CD8-positive, alpha-beta memory T cell (primary cell): ENCODE results near the gene FAM149A. TPM values are rescaled to one million over a fixed set of nuclear protein-coding genes. Genes with fewer than 3 reads are reported as not detected.

Experiments used
- CTCF ChIA-PET: fragments of 350-600 bp; sonication (Branson Sonifier 250); formaldehyde crosslinking; loops from one replicate; lab custom pipeline; 2021; ENCODE audit warnings: antibody characterized with exemption; lab: Charles Lee
- POLR2A ChIA-PET: fragments of 350-600 bp; sonication (Branson Sonifier 250); formaldehyde crosslinking; loops from one replicate; lab custom pipeline; 2021; ENCODE audit warnings: antibody characterized with exemption; lab: Charles Lee
- DNase-seq, 5 donors: peaks; one replicate each; pipeline versions ENCODE4 v3.0.0 to v3.0.0-alpha.2; 2020 to 2022; ENCODE audit warnings: mixed read lengths in 1 of 5
- H3K27ac ChIP-seq: one replicate; pipeline ENCODE4 v1.7.0; 2013; ENCODE audit warnings: low read depth, mild to moderate bottlenecking, low read length, moderate library complexity
- H3K27me3 ChIP-seq: 2 replicates; pipeline ENCODE4 v1.7.0; 2013; ENCODE audit warnings: low read length, mild to moderate bottlenecking; ENCODE audit not compliant: insufficient read depth, poor library complexity, severe bottlenecking
- H3K36me3 ChIP-seq: 2 replicates; pipeline ENCODE4 v1.7.0; 2013; ENCODE audit warnings: mild to moderate bottlenecking, low read length, moderate library complexity; ENCODE audit not compliant: insufficient read depth
- H3K4me1 ChIP-seq: 2 replicates; pipeline ENCODE4 v1.7.0; 2013; ENCODE audit warnings: mild to moderate bottlenecking, low read length, moderate library complexity; ENCODE audit not compliant: insufficient read depth
- H3K4me3 ChIP-seq: 2 replicates; pipeline ENCODE4 v1.7.0; 2013; ENCODE audit warnings: mild to moderate bottlenecking, low read length
- H3K9me3 ChIP-seq: 2 replicates; pipeline ENCODE4 v1.7.0; 2013; ENCODE audit warnings: mild to moderate bottlenecking, low read length
- H3K27ac Mint-ChIP-seq, 8 donors: one replicate each; pipeline ENCODE4 v1.8.0; 2020 to 2021; ENCODE audit warnings: mixed read lengths in 8 of 8, mild to moderate bottlenecking in 6 of 8, inconsistent platforms in 3 of 8, moderate library complexity in 3 of 8
- H3K27me3 Mint-ChIP-seq, 2 donors: one replicate each; pipeline ENCODE4 v1.8.0; 2020 to 2021; ENCODE audit warnings: mixed read lengths in 2 of 2, mild to moderate bottlenecking in 1 of 2, moderate library complexity in 1 of 2
- H3K36me3 Mint-ChIP-seq, 3 donors: one replicate each; pipeline ENCODE4 v1.8.0; 2020 to 2021; ENCODE audit warnings: mixed read lengths in 3 of 3, inconsistent platforms in 1 of 3, mild to moderate bottlenecking in 1 of 3
- H3K4me1 Mint-ChIP-seq, 3 donors: one replicate each; pipeline ENCODE4 v1.8.0; 2020 to 2021; ENCODE audit warnings: mixed read lengths in 3 of 3, inconsistent platforms in 1 of 3, mild to moderate bottlenecking in 1 of 3
- H3K4me3 Mint-ChIP-seq, 7 donors: one replicate each; pipeline ENCODE4 v1.8.0; 2020 to 2021; ENCODE audit warnings: mixed read lengths in 7 of 7, mild to moderate bottlenecking in 6 of 7, moderate library complexity in 4 of 7, inconsistent platforms in 2 of 7
- H3K9me3 Mint-ChIP-seq, 5 donors: one replicate each; pipeline ENCODE4 v1.8.0; 2020 to 2022; ENCODE audit warnings: mixed read lengths in 5 of 5, mild to moderate bottlenecking in 3 of 5, moderate library complexity in 2 of 5, inconsistent platforms in 1 of 5
- polyA plus RNA-seq: library from polyadenylated mRNA; unstranded; fragments of 300-500 nt; fragmentation: Illumina TruSeq; gene quantifications from one replicate; pipeline ENCODE4 v1.2.3, GENCODE V29; 2021
- total RNA-seq, 2 experiments: library from RNA; stranded (reverse); gene quantifications; one replicate each; pipeline ENCODE4 v1.2.3, GENCODE V29; 2021

The FAM149A gene
- under 1 TPM; 0.46 to 0.80 TPM for total RNA-seq
- 0.31 TPM for polyA plus RNA-seq

DNA sequence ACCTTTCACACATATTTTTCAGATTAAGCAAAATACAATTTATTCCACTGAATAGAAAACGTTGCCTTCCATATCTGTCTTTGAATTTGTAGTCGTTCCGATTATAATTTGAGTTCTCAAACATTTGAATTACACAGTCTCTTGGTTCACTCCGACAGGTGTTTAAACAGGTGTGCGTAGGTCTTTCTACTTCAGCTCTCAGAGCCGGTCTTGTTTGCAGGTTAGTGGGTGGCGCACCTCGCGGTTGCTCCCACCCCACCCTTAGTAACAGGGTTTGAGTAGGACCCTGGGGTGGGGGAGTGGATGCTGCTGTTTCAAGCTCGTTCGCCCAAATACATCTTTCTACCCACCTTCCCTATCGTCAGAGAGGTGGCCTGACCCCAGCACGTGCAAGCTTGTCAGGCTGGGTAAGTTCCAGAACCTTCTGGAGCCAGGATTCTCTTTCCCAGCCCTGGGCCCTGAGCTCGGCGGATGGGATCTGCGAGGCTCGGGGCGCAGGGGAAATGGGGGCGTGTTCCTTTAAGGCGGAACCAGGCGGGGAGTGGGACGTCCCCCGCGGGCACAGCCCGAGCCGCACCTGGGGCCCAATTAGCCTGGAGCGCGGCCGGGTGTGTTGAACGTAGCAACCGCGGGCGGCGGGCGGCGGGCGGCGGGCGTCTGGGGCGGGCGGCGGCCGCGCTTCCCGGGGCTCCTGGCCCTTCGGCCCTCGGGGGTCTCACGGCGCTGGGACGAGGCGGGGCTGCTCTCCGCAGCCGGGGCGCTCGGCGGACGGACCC is at the start of gene FAM149A:
Gene FAM149A (plus strand): TSS at position 591 of the 776 bp plus-strand sequence.
- Mint-ChIP-seq H3K27ac (peak within 1 kb of the TSS in 4 of 8 donors; percentile 52 to 92 (median 61)), H3K4me1 (peaks cover 5 to 13% (median 8%) of the 10 kb centered on the region in 3 donors), H3K27me3 (peaks cover 51 to 62% of the 10 kb centered on the region in 2 donors), H3K4me3 (peak within 1 kb of the TSS; percentile 69 to 92 (median 84)), H3K36me3 (no peaks in the 10 kb centered on the region), H3K9me3 (no peaks in the 10 kb centered on the region)
- no peaks in the 10 kb centered on the region for H3K36me3 ChIP-seq
- peaks cover 7% of the 10 kb centered on the region for H3K27me3 ChIP-seq
- peaks cover 8% of the 10 kb centered on the region for H3K4me1 ChIP-seq
- H3K27ac ChIP-seq, result no peak within 1 kb of the TSS
- DNase-seq, result peak; percentile 11 to 67 (median 33)
- no peak within 1 kb of the TSS for H3K4me3 ChIP-seq
- H3K9me3 ChIP-seq, result no peaks in the 10 kb centered on the region
- POLR2A ChIA-PET, result interaction anchor here (1.5 kb wide), 1 partner anchor 87 kb away, joined by 4 read pairs; the partner anchor contains the start of gene CYP4V2
- CTCF ChIA-PET, result no interaction called here

DNA sequence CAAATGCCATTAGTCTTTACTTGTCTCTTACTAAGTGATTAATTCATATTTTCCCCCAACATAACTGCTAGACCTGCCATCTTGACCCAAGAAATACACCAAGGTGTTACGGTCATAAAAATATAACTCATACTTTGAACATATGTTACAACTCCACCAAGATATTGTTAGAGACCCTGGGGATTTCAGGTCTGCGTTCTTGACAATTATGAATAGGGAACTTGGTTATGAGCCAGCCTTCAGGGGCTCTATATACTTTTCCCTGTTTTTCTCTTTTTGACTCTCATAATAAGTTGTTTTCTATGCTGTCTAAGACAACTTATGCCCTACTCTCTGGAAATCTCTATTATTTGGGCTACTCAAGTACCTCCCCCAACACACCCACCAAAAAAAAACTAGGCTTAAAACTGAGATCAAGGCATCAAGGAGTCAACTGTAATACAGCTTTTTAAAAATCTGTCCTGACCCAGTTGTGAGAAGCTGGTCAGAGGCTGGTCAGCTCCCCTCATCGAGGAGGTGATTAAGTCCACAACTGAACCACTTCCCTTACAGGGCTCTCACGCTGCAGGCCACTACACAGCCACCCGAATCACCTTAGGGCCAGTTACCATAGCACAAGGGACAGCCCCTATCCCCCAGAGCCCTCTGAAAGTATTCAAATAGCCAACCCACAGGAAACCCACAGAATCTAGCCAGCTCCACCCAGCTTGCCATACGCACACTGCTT is 46.1 kb upstream of the FAM149A start:
- Mint-ChIP-seq H3K4me3 (peak overlapping the region in 1 of 7 donors; percentile 39), H3K4me1 (peaks cover 10 to 13% (median 10%) of the 10 kb centered on the region in 3 donors), H3K27ac (peak overlapping the region in 2 of 8 donors; percentile 1 to 48), H3K36me3 (peaks cover 0 to 3% (median 2%) of the 10 kb centered on the region in 3 donors), H3K27me3 (peaks cover 5 to 15% of the 10 kb centered on the region in 2 donors), H3K9me3 (peaks cover 0 to 7% (median 0%) of the 10 kb centered on the region in 5 donors)
- no peak overlapping the region for H3K4me3 ChIP-seq
- H3K27me3 ChIP-seq, result no peaks in the 10 kb centered on the region
- ChIA-PET POLR2A (no interaction called here), CTCF (no interaction called here)
- no peaks in the 10 kb centered on the region for H3K36me3 ChIP-seq
- H3K4me1 ChIP-seq, result peaks cover 4% of the 10 kb centered on the region
- H3K27ac ChIP-seq, result no peak overlapping the region
- DNase-seq, result no peak
- no peaks in the 10 kb centered on the region for H3K9me3 ChIP-seq

GRCh38 chr4:186058980-186059316 is 45.6 kb upstream of the FAM149A start:
- H3K27me3 ChIP-seq, result no peaks in the 10 kb centered on the region
- ChIA-PET CTCF (no interaction called here), POLR2A (no interaction called here)
- H3K27me3 Mint-ChIP-seq, result peaks cover 8 to 19% of the 10 kb centered on the region in 2 donors
- no peaks in the 10 kb centered on the region for H3K36me3 ChIP-seq
- peak overlapping the region in 1 of 7 donors; percentile 15 for H3K4me3 Mint-ChIP-seq
- no peaks in the 10 kb centered on the region for H3K9me3 ChIP-seq
- H3K27ac ChIP-seq, result no peak overlapping the region
- H3K4me1 Mint-ChIP-seq, result peaks cover 10 to 13% (median 10%) of the 10 kb centered on the region in 3 donors
- H3K36me3 Mint-ChIP-seq, result peaks cover 0 to 3% (median 2%) of the 10 kb centered on the region in 3 donors
- H3K4me3 ChIP-seq, result no peak overlapping the region
- no peak for DNase-seq
- peaks cover 4% of the 10 kb centered on the region for H3K4me1 ChIP-seq
- H3K27ac Mint-ChIP-seq, result peak overlapping the region in 2 of 8 donors; percentile 48 to 55
- peaks cover 0 to 7% (median 0%) of the 10 kb centered on the region in 5 donors for H3K9me3 Mint-ChIP-seq

DNA sequence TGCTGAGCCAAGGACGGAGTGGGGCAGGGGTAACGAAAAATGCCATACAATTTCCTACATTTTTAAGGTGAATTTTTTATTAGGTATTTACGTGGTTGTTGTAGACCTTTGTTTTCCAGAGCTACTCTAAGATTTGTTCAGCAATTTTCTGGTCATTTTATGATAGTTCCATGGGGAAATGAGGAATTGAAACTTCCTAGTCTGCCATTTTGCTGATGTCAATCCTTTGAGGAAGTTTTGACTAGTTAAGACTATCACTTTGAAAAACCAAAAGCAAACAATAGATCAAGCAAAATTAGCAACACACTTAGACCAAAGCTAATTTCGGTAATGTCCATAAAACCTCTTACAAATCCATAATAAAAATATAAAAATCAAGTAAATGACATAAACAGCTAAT is 42.6 kb upstream of the FAM149A start:
- Histone ChIP-seq H3K4me3 (no peak overlapping the region), H3K9me3 (no peaks in the 10 kb centered on the region), H3K27ac (no peak overlapping the region), H3K36me3 (no peaks in the 10 kb centered on the region), H3K27me3 (no peaks in the 10 kb centered on the region), H3K4me1 (peaks cover 4% of the 10 kb centered on the region)
- Mint-ChIP-seq H3K27ac (no peak overlapping the region), H3K36me3 (peaks cover 0 to 3% (median 2%) of the 10 kb centered on the region in 3 donors), H3K4me3 (no peak overlapping the region), H3K27me3 (peaks cover 8 to 34% of the 10 kb centered on the region in 2 donors), H3K9me3 (peaks cover 0 to 3% (median 0%) of the 10 kb centered on the region in 5 donors), H3K4me1 (peaks cover 10 to 13% (median 10%) of the 10 kb centered on the region in 3 donors)
- ChIA-PET POLR2A (interaction anchor here (0.8 kb wide), 1 partner anchor 43 kb away, joined by 3 read pairs; no protein-coding TSS in a partner anchor), CTCF (interaction anchor here (0.8 kb wide), 1 partner anchor 76 kb away, joined by 3 read pairs; no protein-coding TSS in a partner anchor)
- DNase-seq, result no peak

- Histone ChIP-seq H3K4me1 (peaks cover 16% of the 10 kb centered on the region), H3K27me3 (no peaks in the 10 kb centered on the region), H3K9me3 (no peaks in the 10 kb centered on the region), H3K36me3 (no peaks in the 10 kb centered on the region), H3K4me3 (peak overlapping the region; percentile 67), H3K27ac (no peak overlapping the region)
- ChIA-PET POLR2A (interaction anchor here (1.9 kb wide), 1 partner anchor 123 kb away, joined by 7 read pairs; the partner anchor contains the start of gene CYP4V2), CTCF (interaction anchor here (0.7 to 3.2 kb wide), 10 partner anchors 16 to 519 kb away, joined by 3 to 13 read pairs (median 4); partner anchors contain the start of gene CYP4V2)
- Mint-ChIP-seq H3K4me3 (peak overlapping the region; percentile 73 to 89 (median 82)), H3K9me3 (no peaks in the 10 kb centered on the region), H3K27ac (peak overlapping the region in 3 of 8 donors; percentile 78 to 86 (median 82)), H3K36me3 (no peaks in the 10 kb centered on the region), H3K27me3 (peaks cover 3 to 24% of the 10 kb centered on the region in 2 donors), H3K4me1 (peaks cover 25 to 36% (median 28%) of the 10 kb centered on the region in 3 donors)
- peak in 4 of 5 donors; percentile 3 to 57 (median 19) for DNase-seq
Measured at GRCh38 chr4:186067757-186068385, 36.6 kb upstream of the FAM149A start.

- ChIA-PET POLR2A (interaction anchor here (1.9 kb wide), 1 partner anchor 122 kb away, joined by 7 read pairs; the partner anchor contains the start of gene CYP4V2), CTCF (interaction anchor here (0.7 to 3.2 kb wide), 11 partner anchors 12 to 519 kb away, joined by 3 to 13 read pairs (median 4); partner anchors contain the start of gene CYP4V2)
- Histone ChIP-seq H3K4me3 (peak within 1 kb of the TSS; percentile 67), H3K4me1 (peaks cover 16% of the 10 kb centered on the region), H3K27me3 (no peaks in the 10 kb centered on the region), H3K27ac (peak within 1 kb of the TSS; percentile 11), H3K9me3 (no peaks in the 10 kb centered on the region), H3K36me3 (no peaks in the 10 kb centered on the region)
- H3K27me3 Mint-ChIP-seq, result peaks cover 4 to 17% of the 10 kb centered on the region in 2 donors
- H3K4me3 Mint-ChIP-seq, result peak within 1 kb of the TSS; percentile 81 to 90 (median 83)
- H3K36me3 Mint-ChIP-seq, result no peaks in the 10 kb centered on the region
- H3K27ac Mint-ChIP-seq, result peak within 1 kb of the TSS; percentile 10 to 87 (median 77)
- H3K4me1 Mint-ChIP-seq, result peaks cover 28 to 36% (median 28%) of the 10 kb centered on the region in 3 donors
- H3K9me3 Mint-ChIP-seq, result no peaks in the 10 kb centered on the region
- DNase-seq, result peak in 2 of 5 donors; percentile 4 to 17
Measured at GRCh38 chr4:186068581-186069348, 35.7 kb upstream of the FAM149A start, which contains the start of gene TLR3. TLR3 (plus strand) TSS chr4:186069156; CDS start chr4:186076620, 7,464 bp downstream.
